Osteoblast (primary cell): ENCODE results near the gene SRSF6. TPM values are rescaled to one million over a fixed set of nuclear protein-coding genes. Genes with fewer than 3 reads are reported as not detected.

Source experiments
- DNase-seq: peaks from one replicate; pipeline ENCODE4 v3.0.0; 2011; ENCODE audit warnings: low spot score, mixed read lengths; ENCODE audit not compliant: insufficient read length; ENCODE audit errors: missing footprints
- H2AFZ ChIP-seq: 2 replicates; pipeline ENCODE4 v1.6.0; 2011; ENCODE audit warnings: mild to moderate bottlenecking, low read length
- H3K27ac ChIP-seq: 2 replicates; pipeline ENCODE4 v1.5.1; 2011; ENCODE audit warnings: mild to moderate bottlenecking, low read depth, low read length, moderate library complexity
- H3K27me3 ChIP-seq: 2 replicates; pipeline ENCODE4 v1.6.0; 2012; ENCODE audit warnings: mild to moderate bottlenecking, control low read depth, inconsistent platforms, low read length, moderate library complexity; ENCODE audit not compliant: insufficient read depth
- H3K36me3 ChIP-seq: 2 replicates; pipeline ENCODE4 v1.5.1; 2011; ENCODE audit warnings: mild to moderate bottlenecking, low read length, control low read depth, moderate library complexity; ENCODE audit not compliant: insufficient read depth
- H3K4me1 ChIP-seq: 2 replicates; pipeline ENCODE4 v1.5.1; 2011; ENCODE audit warnings: mild to moderate bottlenecking, low read length, control low read depth, moderate library complexity; ENCODE audit not compliant: insufficient read depth
- H3K4me2 ChIP-seq: 2 replicates; pipeline ENCODE4 v1.6.0; 2011; ENCODE audit warnings: mild to moderate bottlenecking, low read length; ENCODE audit not compliant: insufficient read depth
- H3K4me3 ChIP-seq: fragments of 200-600 bp; sonication (generic); 3 replicates; pipeline ENCODE4 v1.5.1; 2012; ENCODE audit warnings: mild to moderate bottlenecking, low read length, inconsistent platforms; ENCODE audit not compliant: insufficient read depth
- H3K79me2 ChIP-seq: 2 replicates; pipeline ENCODE4 v1.6.0; 2012; ENCODE audit warnings: mild to moderate bottlenecking, low read length, control low read depth, inconsistent platforms; ENCODE audit not compliant: insufficient read depth
- H3K9me3 ChIP-seq: 2 replicates; pipeline ENCODE4 v1.5.1; 2011; ENCODE audit warnings: low read depth, low read length, control low read depth
- H4K20me1 ChIP-seq: 2 replicates; pipeline ENCODE4 v1.6.0; 2012; ENCODE audit warnings: mild to moderate bottlenecking, low read length, control low read depth; ENCODE audit not compliant: insufficient read depth
- CTCF ChIP-seq: IDR thresholded peaks from 2 replicates; pipeline ENCODE4 v1.5.1; 2011; ENCODE audit warnings: mild to moderate bottlenecking, low read depth, low read length, moderate library complexity; ENCODE audit errors: extremely low read depth
- total RNA-seq: library from RNA; depleted of rRNA; stranded (reverse); fragments of >200 nt; gene quantifications from 2 replicates; pipeline ENCODE4 v1.2.3, GENCODE V29; 2012

The SRSF6 gene
- total RNA-seq, result 70.1 and 81.1 TPM in 2 replicates

- Histone ChIP-seq H3K27me3 (peaks cover 3% of the 10 kb centered on the region), H3K9me3 (no peaks in the 10 kb centered on the region), H3K36me3 (peaks cover 40% of the 10 kb centered on the region), H4K20me1 (peaks cover 40% of the 10 kb centered on the region), H2AFZ (peak within 1 kb of the TSS; percentile 97), H3K27ac (peak within 1 kb of the TSS; percentile 97), H3K4me1 (peaks cover 16% of the 10 kb centered on the region), H3K4me2 (peak within 1 kb of the TSS; percentile 100), H3K79me2 (peaks cover 47% of the 10 kb centered on the region), H3K4me3 (peak within 1 kb of the TSS; percentile 86)
- TF ChIP-seq CTCF, result no peak
- peak; percentile 97 for DNase-seq
These were observed at the start of gene SRSF6 for GRCh38 chr20:43457640-43458421. Gene SRSF6 (plus strand): TSS chr20:43457896. CDS start chr20:43458034, 138 bp downstream.

GRCh38 chr20:43408848-43409576, 48.7 kb upstream of the SRSF6 start:
- Histone ChIP-seq H3K4me3 (no peak overlapping the region), H3K4me1 (no peaks in the 10 kb centered on the region), H3K36me3 (no peaks in the 10 kb centered on the region), H3K9me3 (no peaks in the 10 kb centered on the region), H2AFZ (no peak overlapping the region), H3K27me3 (no peaks in the 10 kb centered on the region), H3K4me2 (no peak overlapping the region), H4K20me1 (no peaks in the 10 kb centered on the region), H3K27ac (no peak overlapping the region), H3K79me2 (no peaks in the 10 kb centered on the region)
- no peak for DNase-seq
- TF ChIP-seq CTCF, result peak; percentile 84

GRCh38 chr20:43409577-43409913, 48.2 kb upstream of the SRSF6 start:
- H3K4me2 ChIP-seq, result no peak overlapping the region
- no peaks in the 10 kb centered on the region for H3K36me3 ChIP-seq
- H3K4me1 ChIP-seq, result no peaks in the 10 kb centered on the region
- no peak for TF ChIP-seq CTCF
- H3K4me3 ChIP-seq, result no peak overlapping the region
- no peak overlapping the region for H3K27ac ChIP-seq
- H4K20me1 ChIP-seq, result no peaks in the 10 kb centered on the region
- no peaks in the 10 kb centered on the region for H3K27me3 ChIP-seq
- DNase-seq, result no peak
- no peaks in the 10 kb centered on the region for H3K79me2 ChIP-seq
- no peaks in the 10 kb centered on the region for H3K9me3 ChIP-seq
- no peak overlapping the region for H2AFZ ChIP-seq
